Rectal smooth muscle tissue (tissue), 1 donor: Measurements from ENCODE around the gene LRRC8D.

Experiments used
- H3K27ac ChIP-seq: one replicate; pipeline ENCODE4 v1.7.0; 2013; ENCODE audit warnings: low read depth, low read length, inconsistent platforms
- H3K27me3 ChIP-seq: one replicate; pipeline ENCODE4 v1.7.0; 2013; ENCODE audit warnings: low read length; ENCODE audit not compliant: control insufficient read depth, insufficient read depth
- H3K36me3 ChIP-seq: one replicate; pipeline ENCODE4 v1.7.0; 2013; ENCODE audit warnings: low read length; ENCODE audit not compliant: control insufficient read depth, insufficient read depth
- H3K4me1 ChIP-seq: one replicate; pipeline ENCODE4 v1.7.0; 2013; ENCODE audit warnings: low read length; ENCODE audit not compliant: control insufficient read depth, insufficient read depth
- H3K4me3 ChIP-seq: one replicate; pipeline ENCODE4 v1.7.0; 2013; ENCODE audit warnings: low read length
- H3K9ac ChIP-seq: one replicate; pipeline ENCODE4 v1.7.0; 2013; ENCODE audit warnings: low read length

Gene LRRC8D

DNA sequence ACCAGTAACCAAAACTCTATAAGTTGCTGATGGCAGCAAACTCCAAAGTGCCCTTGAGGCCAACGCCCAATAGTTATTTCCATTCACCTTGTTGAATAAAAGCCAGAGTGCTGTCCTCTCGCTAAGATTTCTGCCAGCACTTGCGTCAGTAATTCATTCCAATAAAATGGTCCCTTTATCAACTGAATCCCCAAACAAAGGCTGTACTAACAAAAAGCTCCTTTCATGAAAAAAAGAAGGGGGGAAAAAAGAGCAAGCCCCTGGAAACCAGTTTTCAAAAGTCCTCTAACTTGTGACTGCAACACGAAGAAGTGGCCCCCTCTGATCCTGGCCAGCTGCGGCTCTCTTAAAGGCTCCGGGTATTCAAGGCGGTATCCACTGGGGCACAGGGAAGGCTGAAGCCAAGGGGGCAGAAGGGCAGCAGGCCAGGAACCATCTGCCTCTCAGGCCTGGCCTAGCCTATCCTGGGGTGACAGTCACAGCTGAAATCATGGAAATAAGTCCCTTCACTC lies 118.3 kb downstream of the LRRC8D start:
- Histone ChIP-seq H3K36me3 (no peaks in the 10 kb centered on the region), H3K27ac (no peak overlapping the region), H3K9ac (no peak overlapping the region), H3K4me3 (no peak overlapping the region), H3K27me3 (no peaks in the 10 kb centered on the region), H3K4me1 (peaks cover 6% of the 10 kb centered on the region)

- Histone ChIP-seq H3K9ac (no peak overlapping the region), H3K27ac (peak overlapping the region; percentile 15), H3K36me3 (no peaks in the 10 kb centered on the region), H3K4me1 (peaks cover 6% of the 10 kb centered on the region), H3K4me3 (no peak overlapping the region), H3K27me3 (no peaks in the 10 kb centered on the region)
These were observed 119.0 kb downstream of the LRRC8D start for GRCh38 chr1:89939693-89940438.

GRCh38 chr1:89941110-89941766 lies 120.4 kb downstream of the LRRC8D start:
- Histone ChIP-seq H3K27ac (no peak overlapping the region), H3K27me3 (no peaks in the 10 kb centered on the region), H3K9ac (no peak overlapping the region), H3K4me1 (peaks cover 6% of the 10 kb centered on the region), H3K36me3 (no peaks in the 10 kb centered on the region), H3K4me3 (no peak overlapping the region)

GRCh38 chr1:89942014-89942413 lies 121.2 kb downstream of the LRRC8D start:
- Histone ChIP-seq H3K27ac (no peak overlapping the region), H3K4me1 (peaks cover 6% of the 10 kb centered on the region), H3K4me3 (no peak overlapping the region), H3K36me3 (no peaks in the 10 kb centered on the region), H3K27me3 (no peaks in the 10 kb centered on the region), H3K9ac (no peak overlapping the region)

- no peak overlapping the region for H3K27ac ChIP-seq
These were observed 122.2 kb downstream of the LRRC8D start for GRCh38 chr1:89942825-89943658.

GRCh38 chr1:89943846-89944781 lies 123.3 kb downstream of the LRRC8D start:
- no peak overlapping the region for H3K9ac ChIP-seq
- H3K4me3 ChIP-seq = no peak overlapping the region
- no peaks in the 10 kb centered on the region for H3K36me3 ChIP-seq
- H3K27me3 ChIP-seq = no peaks in the 10 kb centered on the region
- no peak overlapping the region for H3K27ac ChIP-seq
- peaks cover 6% of the 10 kb centered on the region for H3K4me1 ChIP-seq

More at GRCh38 chr1:89942825-89943658, 122.2 kb downstream of the LRRC8D start:
- H3K27me3 ChIP-seq = no peaks in the 10 kb centered on the region
- no peak overlapping the region for H3K4me3 ChIP-seq
- no peak overlapping the region for H3K9ac ChIP-seq
- H3K4me1 ChIP-seq = peaks cover 6% of the 10 kb centered on the region
- no peaks in the 10 kb centered on the region for H3K36me3 ChIP-seq

DNA sequence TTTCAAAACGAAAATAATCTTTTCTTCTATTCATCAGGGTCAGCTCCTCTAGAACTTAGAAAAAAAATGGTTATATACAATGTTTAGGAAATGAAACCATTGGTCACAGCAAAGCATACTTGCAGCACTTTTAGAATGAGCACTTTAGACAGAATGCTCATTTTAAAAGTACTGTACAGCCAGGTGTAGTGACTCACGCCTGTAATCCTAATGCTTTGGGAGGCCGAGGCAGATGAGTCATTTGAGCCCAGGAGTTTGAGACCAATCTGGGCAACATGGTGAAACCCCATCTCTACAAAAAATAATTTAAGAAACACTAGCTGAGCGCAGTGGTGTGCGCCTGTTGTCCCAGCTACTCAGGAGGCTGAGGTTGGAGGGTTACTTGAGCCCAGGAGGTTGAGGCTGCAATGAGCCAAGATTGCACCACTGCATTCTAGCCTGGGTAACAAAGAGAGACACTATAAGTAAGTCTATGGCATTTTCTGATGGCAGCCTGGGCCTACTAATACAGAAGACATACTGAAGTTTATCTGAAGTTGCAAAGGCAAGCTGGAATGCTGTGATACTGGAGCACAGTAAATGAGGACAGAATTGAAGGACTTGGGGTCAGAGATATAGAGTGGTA lies 125.1 kb downstream of the LRRC8D start:
- H3K36me3 ChIP-seq = no peaks in the 10 kb centered on the region
- H3K27me3 ChIP-seq = no peaks in the 10 kb centered on the region

DNA sequence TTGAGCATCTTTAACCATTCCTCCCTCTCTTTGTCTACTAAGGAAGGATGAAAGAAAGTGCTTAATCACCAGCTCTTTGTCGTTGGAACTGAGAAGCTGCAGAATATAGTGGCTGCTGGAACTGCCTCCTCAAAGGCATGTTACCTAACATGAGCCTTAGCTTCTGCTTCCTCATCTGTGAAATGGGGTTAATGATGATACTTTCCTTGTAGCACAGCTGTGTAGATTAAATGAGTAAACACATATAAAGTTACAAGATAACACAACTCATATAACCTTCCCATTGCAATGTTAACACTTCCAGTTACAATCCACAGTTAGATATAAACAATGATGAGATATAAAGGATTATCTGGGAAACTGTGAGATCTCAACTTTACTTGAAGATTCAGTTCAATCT lies 125.7 kb downstream of the LRRC8D start:
- Histone ChIP-seq H3K4me3 (no peak overlapping the region), H3K36me3 (no peaks in the 10 kb centered on the region), H3K27ac (no peak overlapping the region), H3K4me1 (peaks cover 6% of the 10 kb centered on the region), H3K27me3 (no peaks in the 10 kb centered on the region), H3K9ac (no peak overlapping the region)

More for the DNA sequence above, 125.1 kb downstream of the LRRC8D start:
- no peak overlapping the region for H3K27ac ChIP-seq
- H3K9ac ChIP-seq = no peak overlapping the region
- H3K4me3 ChIP-seq = no peak overlapping the region
- H3K4me1 ChIP-seq = peaks cover 6% of the 10 kb centered on the region

GRCh38 chr1:89948722-89949345 lies 128.0 kb downstream of the LRRC8D start:
- Histone ChIP-seq H3K27ac (no peak overlapping the region), H3K27me3 (no peaks in the 10 kb centered on the region), H3K36me3 (no peaks in the 10 kb centered on the region), H3K4me3 (no peak overlapping the region), H3K9ac (no peak overlapping the region), H3K4me1 (no peaks in the 10 kb centered on the region)

GRCh38 chr1:89949991-89950624 lies 129.3 kb downstream of the LRRC8D start:
- H3K36me3 ChIP-seq = no peaks in the 10 kb centered on the region
- H3K4me3 ChIP-seq = no peak overlapping the region
- H3K27ac ChIP-seq = no peak overlapping the region
- H3K4me1 ChIP-seq = no peaks in the 10 kb centered on the region
- H3K27me3 ChIP-seq = no peaks in the 10 kb centered on the region
- H3K9ac ChIP-seq = no peak overlapping the region

GRCh38 chr1:89950703-89951102 lies 129.9 kb downstream of the LRRC8D start:
- no peaks in the 10 kb centered on the region for H3K4me1 ChIP-seq
- H3K9ac ChIP-seq = no peak overlapping the region
- H3K36me3 ChIP-seq = no peaks in the 10 kb centered on the region
- H3K27me3 ChIP-seq = no peaks in the 10 kb centered on the region
- no peak overlapping the region for H3K27ac ChIP-seq
- H3K4me3 ChIP-seq = no peak overlapping the region
